Measurements from ENCODE around the gene OSBPL7.

DNA sequence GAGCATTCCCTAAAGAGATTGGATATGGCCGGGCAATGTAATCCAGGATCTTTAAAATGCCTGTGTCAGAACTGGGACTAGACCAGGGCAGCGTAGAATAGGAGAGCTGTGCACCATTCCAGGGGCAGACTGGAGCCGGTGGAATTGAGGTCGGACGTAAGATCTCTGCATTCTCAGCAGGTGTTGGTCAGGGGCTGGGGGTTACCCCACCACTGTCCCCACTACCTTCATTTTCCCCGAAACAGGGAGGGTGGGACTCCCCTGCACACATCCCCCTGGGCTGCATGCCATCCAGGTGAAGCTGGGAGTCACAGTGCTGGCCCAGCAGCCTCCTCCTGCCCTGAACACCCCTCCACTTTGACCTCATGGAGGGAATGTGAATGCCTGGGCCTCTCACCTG is 17.8 kb downstream of the OSBPL7 start:
- TF ChIP-seq POLR2A (IDR thresholded peaks at IDR 0.05; ENCODE audit: low read depth, low read length): no peak
- TF ChIP-seq POLR2AphosphoS5 (IDR thresholded peaks at IDR 0.05; ENCODE audit: low read depth, low read length): no peak
- TF ChIP-seq TAF1 (IDR thresholded peaks at IDR 0.05; ENCODE audit: borderline replicate concordance, low read depth, low read length): no peak
